GM18498 (cell line): ENCODE data around the gene CEP295NL.
"Not testable (repeated sequence)": the region's sequence is repeated elsewhere in the genome, so short reads cannot be mapped to it uniquely, and the experiment has no call there.

Source experiments
- ATAC-seq: cut with Tn5 transposase; IDR thresholded peaks from one replicate; pipeline ENCODE4 v1.9.1; 2021; ENCODE audit warnings: mild to moderate bottlenecking, moderate library complexity; ENCODE audit not compliant: unreplicated experiment

The CEP295NL gene

DNA sequence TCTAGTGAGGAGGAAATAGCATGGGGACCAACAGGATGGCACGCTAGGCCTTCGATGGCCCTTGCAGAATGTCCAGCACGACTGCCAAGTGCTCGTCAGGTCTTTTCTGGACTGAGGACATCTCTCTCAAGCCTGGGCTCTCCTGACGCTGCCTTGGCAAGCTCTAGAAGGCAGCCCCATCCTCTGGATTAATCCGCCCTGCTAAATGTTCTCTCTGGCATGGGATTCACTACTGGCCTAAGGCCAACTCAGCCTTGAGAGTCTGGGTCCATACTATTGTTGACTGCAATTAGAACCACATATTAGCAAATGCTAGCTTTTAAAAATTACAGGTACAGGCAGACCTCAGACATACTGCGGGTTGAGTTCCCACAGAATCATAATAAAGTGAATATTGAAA, 2.5 kb upstream of the CEP295NL start:
- ATAC-seq = no peak

DNA sequence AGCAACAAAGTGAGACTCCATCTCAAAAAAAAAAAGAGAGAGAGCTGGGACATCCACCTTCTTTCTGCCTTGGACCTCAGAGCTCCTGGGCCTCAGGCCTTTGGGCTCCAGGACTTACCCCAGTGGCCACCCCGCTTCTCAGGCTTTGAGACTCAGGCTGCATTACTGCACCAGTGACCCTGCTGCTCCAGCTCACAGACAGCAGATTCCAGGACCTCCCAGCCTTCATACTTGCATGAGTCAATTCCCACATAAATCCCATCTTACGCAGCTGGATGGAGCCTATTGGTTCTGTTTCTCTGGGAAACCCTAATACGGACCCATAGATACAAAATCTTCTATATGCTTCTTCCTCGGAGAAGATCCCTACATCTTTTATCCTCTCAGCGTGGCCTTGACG, 2.1 kb upstream of the CEP295NL start:
- ATAC-seq = no peak

DNA sequence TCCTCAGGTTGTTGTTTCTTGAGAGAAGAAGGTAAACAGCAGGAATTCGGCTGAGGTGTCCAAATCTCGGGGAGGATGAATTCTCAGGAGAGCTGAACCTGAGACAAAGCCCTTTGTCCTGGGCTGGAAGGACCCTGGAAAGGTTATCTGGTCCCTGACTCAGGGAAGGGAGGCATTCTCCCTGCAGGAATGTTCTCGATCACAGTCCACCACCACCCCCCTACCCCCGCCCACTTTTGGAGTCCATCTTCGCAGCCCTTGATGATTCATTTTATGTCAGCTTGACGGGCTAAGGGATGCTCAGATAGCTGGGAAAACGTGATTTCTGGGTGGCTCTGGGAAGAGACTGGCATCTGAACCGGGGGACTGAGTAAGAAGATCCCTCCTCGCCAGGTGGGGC, 1.4 kb upstream of the CEP295NL start:
- ATAC-seq = no peak

DNA sequence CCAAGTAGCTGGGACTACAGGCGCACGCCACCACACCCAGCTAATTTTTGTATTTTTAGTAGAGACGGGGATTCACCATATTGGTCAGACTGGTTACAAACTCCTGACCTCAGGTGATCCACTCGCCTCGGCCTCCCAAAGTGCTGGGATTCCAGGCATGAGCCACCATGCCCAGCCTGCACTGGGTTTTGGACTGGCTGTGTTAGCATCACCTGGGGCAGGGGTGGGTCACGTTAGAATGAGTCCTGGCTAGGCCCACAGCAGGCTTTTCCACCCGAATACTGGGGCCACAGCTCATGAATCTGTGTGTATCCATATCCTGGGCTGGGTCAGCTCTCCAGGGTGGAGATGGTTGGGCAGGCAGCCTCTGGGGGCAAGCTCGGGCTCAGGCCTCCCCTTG, 770 bp downstream of the CEP295NL start:
- ATAC-seq = not testable (repeated sequence)

DNA sequence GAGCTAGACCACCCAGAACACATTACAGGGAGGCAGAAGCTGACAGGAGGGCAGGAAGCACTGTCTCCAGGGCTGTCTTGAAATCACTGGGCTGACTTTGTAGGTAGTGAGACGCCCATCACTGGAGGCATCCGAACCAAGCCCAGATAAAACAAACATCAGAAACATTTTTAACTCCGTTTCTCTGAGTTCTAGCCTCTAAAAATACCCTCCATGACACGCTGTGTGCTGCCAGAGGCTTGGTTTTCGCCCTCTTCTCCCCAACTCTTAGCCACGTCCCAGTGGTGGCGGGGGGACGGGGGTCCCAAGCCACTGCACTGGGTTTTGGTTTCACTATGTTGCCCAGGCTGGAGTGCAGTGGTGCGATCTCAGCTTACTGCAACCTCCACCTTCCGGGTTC, 1.2 kb downstream of the CEP295NL start:
- no peak for ATAC-seq

DNA sequence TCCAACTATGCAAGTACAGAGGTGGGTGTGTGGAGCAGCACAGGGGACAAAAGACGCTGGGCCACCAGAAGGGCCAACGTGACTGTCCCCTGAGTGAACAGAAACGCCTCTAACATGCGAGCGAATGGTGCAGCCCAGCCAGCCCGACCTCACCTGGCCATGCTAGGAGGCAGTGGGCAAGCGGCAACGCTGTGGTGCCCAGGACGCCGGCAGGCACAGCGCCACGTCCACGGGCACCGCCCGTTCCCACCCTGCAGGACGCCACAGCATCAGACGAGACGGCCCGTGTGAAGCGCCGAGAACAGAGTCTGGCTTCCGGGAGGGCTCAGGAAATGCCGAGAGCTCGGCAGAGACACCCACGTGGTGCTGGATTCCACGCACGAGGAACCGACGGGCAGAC, 2.2 kb downstream of the CEP295NL start:
- no peak for ATAC-seq

DNA sequence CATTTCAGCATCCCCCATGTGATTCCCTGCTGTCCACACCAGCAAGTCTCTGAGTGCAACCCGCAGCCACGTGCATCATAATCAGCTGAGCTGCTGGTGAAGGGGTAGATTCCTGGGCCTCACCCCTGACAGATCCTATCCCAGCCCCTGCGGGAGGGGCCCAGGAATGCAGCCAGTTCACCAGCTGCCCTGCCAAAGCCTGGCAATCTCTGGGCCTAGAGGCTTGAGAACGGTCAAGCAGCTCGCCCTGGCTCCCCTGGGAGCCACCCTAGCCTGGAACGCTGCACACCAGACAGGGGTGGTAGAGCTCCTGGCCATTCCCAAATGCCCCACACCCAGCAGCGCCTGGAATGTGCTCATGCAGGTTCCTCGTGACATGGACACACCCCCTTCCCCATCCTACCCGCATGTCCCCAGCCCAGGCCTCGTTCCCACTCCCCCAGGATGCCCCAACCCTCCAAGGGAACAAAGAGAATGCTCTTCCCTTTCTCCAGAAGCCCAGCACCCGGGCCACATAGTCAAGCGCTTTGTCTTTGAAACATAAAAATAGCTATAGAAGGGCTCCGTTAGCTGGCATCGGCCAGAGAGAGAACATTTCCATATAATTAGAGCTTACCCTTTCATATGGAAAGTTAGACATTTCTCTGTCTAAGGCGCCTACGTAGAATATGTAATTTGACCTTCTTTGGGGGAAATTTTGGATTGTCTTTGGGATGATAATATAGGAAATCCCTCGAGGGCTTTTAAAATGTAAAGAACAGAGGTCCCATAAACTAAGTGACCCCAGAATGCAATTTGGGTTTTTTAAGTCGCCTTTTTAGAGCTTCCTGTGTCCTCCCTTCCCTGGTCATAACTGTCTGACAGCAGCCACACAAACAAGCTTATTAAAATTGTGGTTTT, 3.4 kb downstream of the CEP295NL start:
- ATAC-seq = no peak

DNA sequence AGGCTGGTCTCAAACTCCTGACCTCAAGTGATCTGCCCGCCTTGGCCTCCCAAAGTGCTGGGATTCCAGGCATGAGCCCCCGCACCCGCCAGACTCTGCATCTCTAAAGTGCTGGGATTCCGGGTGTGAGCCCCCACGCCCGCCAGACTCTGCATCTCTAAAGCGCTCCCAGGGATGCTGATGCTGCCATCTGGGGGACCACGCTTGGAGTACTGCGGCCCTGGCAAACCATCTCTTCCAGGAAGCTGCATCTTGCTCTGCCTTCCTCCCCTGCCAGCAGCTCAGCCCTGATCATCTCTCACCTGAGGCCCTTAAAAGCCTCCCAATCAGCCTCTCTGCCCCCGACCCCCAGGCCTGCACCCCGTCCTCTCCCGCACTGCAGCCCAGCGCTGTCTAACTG, 4.1 kb downstream of the CEP295NL start:
- no peak for ATAC-seq

DNA sequence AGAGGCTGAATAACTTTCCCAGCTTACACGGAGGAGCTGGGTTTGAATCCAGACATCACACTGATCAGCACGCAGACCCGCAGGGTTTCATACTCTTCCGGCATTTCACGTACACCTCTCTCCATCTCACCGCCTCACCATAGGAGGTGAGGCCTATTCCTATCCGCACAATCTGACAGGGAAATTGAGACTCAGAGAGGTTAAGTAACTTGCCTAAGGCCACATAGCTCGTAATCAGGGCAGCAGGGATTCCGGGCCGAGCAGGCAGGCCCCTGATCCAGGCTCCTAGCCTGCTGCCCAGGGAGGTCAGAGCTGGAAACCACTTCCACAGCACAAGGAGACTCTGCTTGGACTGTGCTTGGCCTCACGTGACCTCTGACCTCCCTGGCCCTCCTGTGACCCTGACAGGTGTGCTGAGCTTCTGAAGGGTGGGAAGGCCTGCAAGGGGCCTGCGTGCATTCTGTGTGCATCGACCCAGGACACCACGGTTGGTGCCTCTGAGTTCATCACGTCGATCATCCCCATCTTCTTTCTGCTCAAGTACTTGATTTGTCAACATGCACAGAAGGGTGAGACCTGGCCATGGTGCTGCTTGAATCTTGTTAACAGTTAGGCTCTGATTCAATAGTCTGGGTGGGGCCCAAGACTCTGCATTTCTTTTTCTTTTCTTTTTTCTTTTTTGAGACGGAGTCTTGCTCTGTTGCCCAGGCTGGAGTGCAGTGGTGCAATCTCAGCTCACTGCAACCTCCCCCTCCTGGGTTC, 4.7 kb downstream of the CEP295NL start:
- ATAC-seq = no peak

DNA sequence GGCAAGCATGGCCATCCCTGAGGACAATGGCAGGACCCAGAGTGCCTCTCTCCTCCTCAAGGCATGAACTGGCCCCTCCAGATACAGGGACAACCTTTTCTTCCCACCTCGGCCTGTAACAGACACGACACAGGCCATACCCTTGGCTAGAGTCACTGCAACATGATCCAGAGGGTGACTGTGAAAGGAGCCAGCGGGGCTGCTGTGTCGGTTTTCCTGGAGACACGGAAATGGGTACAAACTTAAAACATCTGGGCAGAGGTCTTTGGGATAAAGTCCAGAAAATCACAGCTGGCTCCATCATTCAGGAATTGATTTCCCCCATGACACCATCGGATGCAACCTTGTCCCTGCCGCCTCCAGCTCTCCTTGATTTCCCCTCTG, 5.3 kb downstream of the CEP295NL start:
- ATAC-seq = no peak

DNA sequence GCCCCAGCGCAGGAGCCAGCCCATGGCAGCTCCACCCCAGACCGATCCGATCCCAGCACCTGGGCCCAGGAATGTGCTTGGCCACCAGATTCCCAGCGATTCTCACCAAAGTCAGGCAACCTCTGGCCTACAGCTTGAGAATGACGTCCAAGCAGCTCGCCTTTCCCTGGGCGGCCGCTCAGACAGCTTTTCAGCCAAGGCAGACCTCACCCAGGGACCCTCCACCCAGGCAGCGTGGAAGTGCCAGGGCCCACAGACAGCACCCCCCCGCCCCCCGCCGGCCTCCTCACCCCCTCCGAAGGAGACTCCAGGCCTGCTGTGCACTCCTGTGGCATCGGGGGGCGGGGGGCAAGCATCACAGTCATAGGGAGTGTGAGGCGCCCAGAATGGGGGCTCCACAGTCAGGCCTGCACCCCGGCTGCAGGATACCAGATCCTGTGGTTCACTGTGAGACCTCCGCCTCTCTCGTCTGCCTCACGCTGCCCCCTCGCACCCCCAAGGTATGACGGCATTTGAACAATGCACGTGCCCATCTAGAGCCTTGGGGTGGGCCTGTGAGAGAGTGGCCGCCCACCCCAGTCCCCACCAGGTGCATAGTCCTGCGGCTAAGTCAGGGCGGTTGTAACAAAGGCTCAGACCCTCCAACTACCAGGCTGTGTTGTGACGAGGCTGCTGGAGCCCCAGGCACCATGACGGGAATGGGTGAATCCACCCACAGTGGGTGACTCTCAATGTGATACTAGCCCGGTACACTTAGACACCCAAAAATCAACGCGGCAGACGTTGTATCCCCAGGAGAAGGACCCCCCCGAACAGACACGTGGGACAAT, 6.0 kb downstream of the CEP295NL start:
- ATAC-seq = no peak

DNA sequence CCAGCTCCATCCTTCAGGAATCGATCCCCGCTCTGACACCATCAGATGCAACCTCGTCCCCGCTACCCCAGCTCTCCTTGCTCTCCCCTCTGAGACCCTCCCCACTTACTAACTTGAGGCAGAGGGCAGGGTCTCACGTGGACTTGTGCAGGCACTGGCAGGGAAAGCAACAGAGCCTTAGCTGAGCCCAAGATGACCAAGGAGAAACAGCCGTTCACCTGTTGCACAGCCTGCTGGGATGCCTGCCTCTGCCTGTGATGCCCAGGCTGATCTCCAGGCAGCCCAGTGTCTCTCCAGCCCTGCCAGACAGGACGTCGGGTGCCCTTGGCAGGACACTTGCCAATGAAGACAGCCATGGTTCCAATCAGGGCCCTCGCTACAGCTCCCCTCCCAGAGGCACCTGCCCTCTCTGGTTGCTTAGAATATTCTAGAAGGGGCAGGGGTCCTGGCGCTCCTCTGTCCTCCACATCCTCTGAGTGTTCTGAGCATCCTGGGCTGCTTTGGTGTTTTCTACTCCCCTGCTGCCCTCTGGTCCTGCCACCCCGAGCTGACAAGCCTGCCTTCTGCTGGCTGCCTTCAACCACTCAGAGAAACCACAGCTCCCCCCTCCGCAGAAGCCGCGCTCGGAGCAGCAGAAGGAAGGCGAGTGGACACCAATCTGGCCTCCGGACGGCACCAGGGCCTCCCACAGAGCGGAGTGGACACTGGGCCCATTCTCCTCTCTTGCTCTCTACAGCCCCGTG, 6.7 kb downstream of the CEP295NL start:
- ATAC-seq = no peak

DNA sequence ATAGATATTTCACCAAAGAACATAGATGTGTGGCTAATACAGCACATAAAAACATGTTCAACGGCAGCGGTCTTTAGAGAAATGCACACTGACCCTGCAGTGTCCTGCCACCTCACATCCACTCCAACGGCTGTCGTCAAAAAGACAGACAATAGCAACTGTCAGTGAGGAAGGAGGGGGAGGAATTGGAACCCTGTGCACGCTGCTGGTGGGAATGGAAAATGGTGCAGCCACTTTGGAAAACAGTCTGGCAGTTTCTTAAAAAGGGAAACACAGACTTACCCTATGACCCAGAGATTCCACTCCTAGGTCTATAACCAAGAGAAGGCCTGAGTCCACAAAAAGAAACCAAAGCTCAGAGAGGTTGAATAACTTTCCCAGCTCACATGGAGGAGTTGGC, 7.7 kb downstream of the CEP295NL start:
- no peak for ATAC-seq

DNA sequence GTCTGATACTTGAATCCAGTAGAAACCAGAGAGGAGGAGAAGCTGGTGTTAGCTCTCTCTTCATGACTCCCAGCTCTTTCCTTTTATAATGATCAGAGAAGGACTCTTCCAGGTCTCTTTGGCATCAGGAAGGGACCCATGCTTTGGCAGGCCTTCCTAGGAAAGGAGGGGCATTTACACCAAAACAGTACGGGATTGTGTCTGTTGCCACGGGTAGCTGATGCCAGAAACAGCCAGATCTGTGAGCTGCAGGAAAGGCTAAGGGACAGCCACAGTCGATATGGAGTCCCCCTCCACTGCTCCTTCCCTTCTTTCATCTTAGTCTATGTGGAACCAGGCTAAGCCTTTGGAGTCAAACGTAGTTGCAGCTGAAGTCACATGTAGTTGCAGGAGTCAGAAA, 9.3 kb downstream of the CEP295NL start:
- no peak for ATAC-seq

DNA sequence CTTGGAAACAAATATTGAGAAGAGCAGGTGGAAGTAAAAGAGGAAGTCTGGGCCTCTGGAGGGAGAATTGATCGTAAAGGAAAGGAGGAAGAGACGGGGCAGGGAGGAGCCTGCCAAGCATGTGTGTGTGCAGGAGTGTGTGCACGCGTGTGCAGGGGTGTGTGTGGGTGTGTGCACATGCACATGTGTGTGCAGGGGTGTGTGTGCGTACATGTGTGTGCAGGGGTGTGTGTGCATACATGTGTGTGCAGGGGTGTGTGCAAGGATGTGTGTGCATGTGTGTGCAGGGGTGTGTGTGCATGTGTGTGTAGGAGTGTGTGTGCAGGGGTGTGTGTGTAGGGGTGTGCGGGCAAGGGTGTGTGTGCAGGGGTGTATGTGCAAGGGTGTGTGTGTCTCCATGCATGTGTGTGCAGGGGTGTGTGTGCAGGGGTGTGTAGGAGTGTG, 10.0 kb downstream of the CEP295NL start:
- no peak for ATAC-seq

DNA sequence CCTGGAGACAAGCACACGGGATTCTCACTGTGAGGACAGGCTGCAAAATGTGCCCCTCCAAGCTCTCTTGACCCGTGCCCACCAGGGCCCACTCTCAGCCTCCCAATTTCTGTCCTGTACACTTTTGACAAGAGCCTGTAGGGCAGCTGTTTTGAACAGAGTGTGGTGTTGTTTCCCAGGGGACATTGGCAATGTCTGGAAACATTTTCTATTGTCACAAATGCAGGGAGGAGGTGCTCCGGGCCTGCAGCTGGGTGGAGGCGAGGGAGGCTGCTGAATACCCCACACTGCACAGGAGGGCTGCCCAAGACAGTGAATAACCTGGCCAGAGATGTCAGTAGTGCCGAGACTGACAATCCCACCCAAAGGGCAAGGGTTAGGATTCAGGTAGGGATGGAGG, 10.5 kb downstream of the CEP295NL start:
- no peak for ATAC-seq

DNA sequence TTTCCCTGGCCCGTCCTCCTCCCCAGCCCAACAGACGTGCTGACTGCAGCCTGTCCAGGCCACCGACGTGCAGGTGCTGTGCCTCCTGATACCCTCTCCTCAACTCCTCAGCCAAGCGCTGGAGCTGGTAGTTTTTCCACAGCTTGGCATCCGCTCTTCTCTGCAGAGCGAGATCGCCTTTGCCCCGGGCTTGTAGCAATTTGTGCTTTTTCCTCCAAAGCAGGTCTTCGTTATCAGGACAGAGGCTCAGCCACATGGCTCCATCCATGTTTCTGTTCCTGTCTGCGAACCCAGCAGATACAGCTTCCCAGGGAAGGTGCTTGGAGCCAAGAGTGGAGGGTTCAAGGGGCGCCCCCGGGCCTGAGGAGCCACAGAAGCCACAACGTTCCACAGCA, 10.9 kb downstream of the CEP295NL start:
- no peak for ATAC-seq

DNA sequence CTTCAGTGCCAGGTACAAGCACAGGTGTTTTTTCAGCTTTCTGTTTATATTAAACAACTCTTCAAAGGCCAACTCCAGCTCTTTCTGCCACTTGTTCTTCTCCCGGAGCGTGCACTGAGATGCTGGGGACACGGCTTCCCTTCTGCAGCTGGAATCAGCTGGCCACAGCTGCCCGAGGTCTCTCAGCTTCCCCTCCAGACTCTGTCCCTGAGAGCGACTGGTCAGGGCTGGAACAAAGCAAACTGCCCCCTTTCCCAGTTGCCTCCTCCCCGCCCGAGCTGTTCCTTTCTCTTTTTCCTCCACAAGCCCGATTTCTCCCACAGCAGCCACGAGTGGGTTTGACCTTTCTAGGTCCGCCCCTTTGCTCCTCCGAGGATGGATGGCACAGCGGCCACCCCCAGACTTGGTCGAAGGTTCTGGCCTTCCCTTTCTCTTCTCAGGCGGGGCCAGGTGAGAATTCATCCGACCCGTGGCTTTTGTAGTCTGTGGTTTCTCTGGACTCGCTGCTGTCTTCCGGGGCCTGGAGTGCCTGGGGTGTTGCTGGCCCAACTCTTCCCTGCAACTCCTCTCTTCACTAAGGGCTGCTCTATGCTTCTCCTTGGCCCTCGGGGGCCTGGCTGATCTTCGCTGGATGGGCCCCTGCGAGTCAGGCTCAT, 11.5 kb downstream of the CEP295NL start:
- no peak for ATAC-seq

DNA sequence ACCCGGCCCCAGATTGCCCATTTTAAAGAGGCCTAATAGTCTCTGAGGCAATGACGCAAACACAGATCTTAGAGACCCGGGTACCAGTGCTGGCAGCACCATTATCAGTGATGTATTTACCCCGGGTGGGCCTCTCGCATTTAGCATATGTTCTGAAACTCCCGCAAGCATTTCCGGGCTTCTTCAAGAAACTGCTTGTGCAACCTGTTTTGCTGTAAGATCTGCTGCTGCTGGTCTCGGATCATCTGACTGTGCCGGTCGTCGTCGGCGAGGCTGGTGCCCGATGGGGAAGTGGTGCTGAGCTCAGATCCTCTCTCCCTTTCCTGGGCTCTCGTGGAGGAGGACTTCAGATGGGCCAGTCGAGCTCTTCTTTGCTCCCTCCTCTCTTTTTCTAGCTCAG, 12.5 kb downstream of the CEP295NL start:
- ATAC-seq = no peak

DNA sequence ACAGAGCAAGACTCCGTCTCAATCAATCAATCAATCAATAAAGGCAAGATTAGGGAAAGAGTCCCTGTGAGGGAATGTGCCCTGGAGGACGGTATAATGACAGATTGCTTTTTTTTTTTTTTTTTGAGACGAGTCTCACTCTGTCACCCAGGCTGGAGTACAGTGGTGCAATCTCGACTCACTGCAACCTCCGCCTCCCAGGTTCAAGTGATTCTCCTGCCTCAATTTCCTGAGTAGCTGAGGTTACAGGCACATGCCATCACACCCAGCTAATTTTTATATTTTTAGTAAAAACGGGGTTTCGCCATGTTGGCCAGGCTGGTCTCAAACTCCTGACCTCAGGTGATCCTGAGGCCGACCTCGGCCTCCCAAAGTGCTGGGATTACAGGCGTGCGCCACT, 12.9 kb downstream of the CEP295NL start:
- ATAC-seq = not testable (repeated sequence)
